Activated CD8-positive, alpha-beta memory T cell treated with anti-CD3 and anti-CD28 coated beads for 36 hours (primary cell): ENCODE data around the gene ATF7. TPM values are rescaled to one million over a fixed set of nuclear protein-coding genes. Genes with fewer than 3 reads are reported as not detected.

Experiments used
- CTCF ChIA-PET: fragments of 350-600 bp; sonication (Branson Sonifier 250); formaldehyde crosslinking; loops from one replicate; lab custom pipeline; 2021; ENCODE audit warnings: antibody characterized with exemption; lab: Charles Lee
- POLR2A ChIA-PET: fragments of 350-600 bp; sonication (Branson Sonifier 250); formaldehyde crosslinking; loops from one replicate; lab custom pipeline; 2021; ENCODE audit warnings: antibody characterized with exemption; lab: Charles Lee
- total RNA-seq, 2 experiments: library from RNA; stranded (reverse); gene quantifications; one replicate each; pipeline ENCODE4 v1.2.3, GENCODE V29; 2021

ATF7 gene
- total RNA-seq, 2 experiments from 2014 or later, result 23.3 to 23.6 TPM

DNA sequence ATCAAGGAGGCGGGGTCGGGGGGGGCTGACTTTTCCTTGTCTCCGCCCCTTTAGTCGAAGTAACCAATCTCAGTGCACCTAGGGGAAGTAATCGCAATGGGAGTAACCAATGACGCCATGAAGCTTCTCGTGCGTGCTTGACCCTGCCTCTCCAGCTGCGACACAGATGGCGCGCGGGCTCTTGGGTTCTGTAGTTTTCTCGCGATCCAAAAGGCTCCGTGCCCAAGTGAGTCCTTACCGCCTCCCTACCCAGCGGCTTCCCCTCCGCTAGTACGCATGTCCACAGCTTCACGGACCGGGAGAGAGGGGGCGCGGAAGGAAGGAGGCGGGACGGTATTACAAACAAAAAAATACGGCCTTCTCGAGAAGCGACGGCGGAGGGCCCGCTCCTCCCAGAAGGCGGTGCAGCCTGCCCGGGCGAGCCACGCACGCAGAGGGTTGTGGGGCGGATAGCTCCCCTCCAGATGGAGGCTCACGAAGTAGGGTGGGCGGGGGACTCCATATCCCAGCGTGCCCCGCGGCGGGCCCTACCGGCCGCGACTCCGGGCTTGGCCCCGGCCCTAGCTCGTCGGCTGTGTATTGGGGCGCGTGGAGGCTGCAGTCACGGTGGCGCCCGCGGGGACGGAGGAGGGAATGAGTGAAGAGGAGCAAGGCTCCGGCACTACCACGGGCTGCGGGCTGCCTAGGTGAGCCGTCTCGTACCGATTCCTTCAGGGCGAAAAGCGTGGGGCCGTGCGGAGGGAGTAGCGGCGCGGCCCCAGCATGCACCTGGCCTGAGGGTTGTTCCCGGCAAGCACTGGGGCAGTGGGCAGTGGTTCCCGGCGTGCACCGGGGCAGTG is 125.2 kb downstream of the ATF7 start, which contains the start of gene TARBP2:
Gene TARBP2, plus strand, starts transcription at position 508 of the 839 bp plus-strand sequence. Its CDS starts 126 bp downstream, at position 634.
- POLR2A ChIA-PET, result interaction anchor here (0.6 to 1.4 kb wide), 14 partner anchors 9 to 516 kb away, joined by 3 to 6 read pairs (median 4); partner anchors contain the start of genes AAAS and SPRYD3
- CTCF ChIA-PET, result interaction anchor here (0.6 to 2.4 kb wide), 12 partner anchors 8 to 459 kb away, joined by 3 to 12 read pairs (median 4); partner anchors contain the start of genes AAAS and ATP5MC2

DNA sequence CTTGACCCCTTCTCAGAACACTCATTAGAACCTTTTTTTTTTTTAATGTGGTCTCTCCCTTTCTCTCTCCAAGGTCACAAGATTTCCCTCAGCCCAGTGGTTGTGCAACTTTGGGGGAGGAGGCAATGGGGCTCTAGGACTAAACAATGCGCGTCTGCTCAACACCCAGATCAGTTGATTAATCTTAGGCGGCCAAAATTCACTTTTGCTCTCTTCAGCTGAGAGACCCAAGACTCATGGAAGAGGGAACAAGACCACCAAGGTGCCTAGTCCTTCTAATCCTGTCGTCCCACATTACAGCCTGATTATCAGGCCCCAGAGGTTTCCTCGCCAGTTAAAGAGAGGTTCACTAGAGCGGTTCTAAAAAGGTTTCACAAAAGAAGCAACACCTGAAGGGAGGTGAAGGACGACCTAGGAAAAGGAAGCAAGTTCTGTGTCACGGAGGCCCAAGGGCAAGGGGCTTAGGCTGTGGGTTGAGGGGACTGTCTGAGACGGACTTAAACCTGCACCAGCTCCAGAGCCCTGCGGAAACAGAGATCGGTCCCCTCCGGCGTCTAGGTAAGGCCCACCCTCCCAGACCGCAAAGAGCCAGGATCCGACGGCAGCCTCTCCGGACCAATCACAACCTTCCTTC is 125.9 kb downstream of the ATF7 start:
- CTCF ChIA-PET, result interaction anchor here (0.8 to 2.4 kb wide), 9 partner anchors 8 to 179 kb away, joined by 3 to 12 read pairs (median 4); partner anchors contain the start of genes AAAS and ATP5MC2

DNA sequence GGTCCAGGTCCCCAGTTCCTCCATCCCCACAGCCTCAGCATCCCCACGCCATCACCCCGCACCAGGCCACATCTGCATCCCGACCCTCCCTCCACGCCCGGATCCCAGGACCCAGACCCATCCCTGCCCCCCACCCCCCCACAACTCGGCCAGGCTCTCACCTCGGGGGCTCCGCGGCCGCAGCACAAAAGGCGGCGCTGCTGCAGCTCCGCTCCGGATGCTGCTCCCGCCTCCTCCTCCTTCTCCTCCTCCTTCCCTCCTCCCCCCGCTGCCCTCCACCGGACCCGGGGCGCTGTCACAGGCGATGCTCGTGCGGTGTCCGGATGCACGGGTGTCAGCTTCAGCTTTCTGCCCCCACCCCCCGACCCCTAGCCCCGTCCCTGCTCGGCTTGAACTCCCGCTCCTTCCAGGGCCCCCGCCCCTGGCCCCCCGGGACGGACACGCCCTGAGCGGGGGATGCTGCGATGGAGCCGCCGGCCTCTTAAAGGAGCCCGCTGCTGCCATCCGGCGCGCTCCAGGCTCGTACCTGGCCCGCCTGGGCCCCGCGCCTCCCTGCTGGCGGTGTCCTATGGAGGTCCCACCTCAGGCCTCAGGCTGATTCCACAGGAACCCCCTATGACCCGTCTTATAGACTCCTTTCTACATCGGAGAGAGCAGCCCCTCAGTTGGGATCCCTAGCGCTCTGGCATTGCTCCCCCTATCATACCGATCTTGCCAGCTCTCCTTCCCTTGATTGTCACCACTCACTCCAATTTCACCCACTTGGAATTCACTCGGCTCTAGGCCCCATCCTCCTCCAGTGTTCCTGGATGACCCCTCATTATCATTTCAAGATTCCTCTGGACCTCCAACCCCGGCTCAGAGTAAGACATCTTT is 126.7 kb downstream of the ATF7 start, which contains the start of gene MAP3K12:
Gene MAP3K12, minus strand, starts transcription at position 193 of the 876 bp plus-strand sequence. CDS start 12,067 bp downstream, outside the sequence.
- ChIA-PET CTCF (interaction anchor here (1.0 to 2.4 kb wide), 4 partner anchors 10 to 178 kb away, joined by 3 to 12 read pairs (median 4); partner anchors contain the start of gene AAAS), POLR2A (interaction anchor here (1.0 kb wide), 1 partner anchor 8 kb away, joined by 6 read pairs; no protein-coding TSS in a partner anchor)

More for the DNA sequence above, 125.9 kb downstream of the ATF7 start:
- POLR2A ChIA-PET, result interaction anchor here (0.7 to 1.4 kb wide), 13 partner anchors 9 to 517 kb away, joined by 3 to 6 read pairs (median 4); partner anchors contain the start of genes AAAS and SPRYD3

DNA sequence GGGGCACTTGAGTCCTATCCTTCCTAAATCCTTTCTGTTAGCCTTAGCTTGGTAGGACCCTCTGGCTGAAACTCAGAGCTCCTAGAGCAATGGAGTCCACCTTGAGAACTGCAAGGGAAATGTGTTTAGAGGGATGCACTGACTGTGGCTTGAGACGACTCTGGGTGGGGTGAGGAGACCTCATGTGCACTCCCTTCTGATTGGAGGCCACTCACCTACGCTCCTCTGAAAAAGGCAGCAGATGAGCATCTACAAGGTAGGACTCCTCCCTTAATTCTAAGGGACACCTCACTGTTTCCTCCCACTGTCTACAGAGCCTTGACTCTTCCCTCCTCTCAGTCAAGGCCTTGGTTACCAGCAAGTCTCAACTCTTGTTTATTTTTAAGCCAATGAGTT is 127.9 kb downstream of the ATF7 start:
- POLR2A ChIA-PET, result no interaction called here
- CTCF ChIA-PET, result interaction anchor here (0.6 to 1.4 kb wide), 4 partner anchors 49 to 273 kb away, joined by 3 to 4 read pairs (median 3); no protein-coding TSS in a partner anchor

DNA sequence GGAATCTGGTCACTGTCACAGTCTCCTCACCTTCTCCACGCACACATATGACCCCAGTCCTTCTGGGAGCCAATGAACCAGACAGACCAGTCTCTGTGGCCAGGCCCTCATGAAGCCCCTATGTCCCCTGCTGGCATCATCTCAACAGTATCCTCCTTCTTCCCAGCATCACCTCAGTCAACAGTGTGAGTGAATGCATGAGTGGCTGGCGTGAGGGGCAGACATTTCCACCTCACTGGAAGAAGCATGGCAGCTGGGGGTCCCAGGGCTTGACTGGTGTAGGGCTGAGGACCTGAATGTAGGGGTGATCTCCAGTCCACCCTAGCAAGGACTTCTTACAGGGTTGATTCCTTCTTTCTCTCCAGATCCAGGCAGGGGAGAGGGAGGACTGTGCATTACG is 128.7 kb downstream of the ATF7 start:
- ChIA-PET CTCF (no interaction called here), POLR2A (no interaction called here)

DNA sequence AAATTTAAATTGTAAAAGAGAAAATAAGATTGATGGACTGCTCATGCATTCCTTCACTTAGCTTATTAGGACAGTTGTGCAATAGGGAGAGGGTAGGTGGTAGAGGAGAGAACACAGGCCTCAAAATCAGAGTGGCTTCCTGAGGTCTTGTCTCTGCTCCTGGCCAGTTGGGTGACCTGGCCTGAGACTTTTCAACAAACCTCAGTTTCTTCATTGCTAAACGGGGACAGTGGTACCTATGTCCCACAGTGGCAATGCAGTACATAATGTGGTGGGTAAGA is 129.5 kb downstream of the ATF7 start:
- ChIA-PET POLR2A (no interaction called here), CTCF (no interaction called here)

DNA sequence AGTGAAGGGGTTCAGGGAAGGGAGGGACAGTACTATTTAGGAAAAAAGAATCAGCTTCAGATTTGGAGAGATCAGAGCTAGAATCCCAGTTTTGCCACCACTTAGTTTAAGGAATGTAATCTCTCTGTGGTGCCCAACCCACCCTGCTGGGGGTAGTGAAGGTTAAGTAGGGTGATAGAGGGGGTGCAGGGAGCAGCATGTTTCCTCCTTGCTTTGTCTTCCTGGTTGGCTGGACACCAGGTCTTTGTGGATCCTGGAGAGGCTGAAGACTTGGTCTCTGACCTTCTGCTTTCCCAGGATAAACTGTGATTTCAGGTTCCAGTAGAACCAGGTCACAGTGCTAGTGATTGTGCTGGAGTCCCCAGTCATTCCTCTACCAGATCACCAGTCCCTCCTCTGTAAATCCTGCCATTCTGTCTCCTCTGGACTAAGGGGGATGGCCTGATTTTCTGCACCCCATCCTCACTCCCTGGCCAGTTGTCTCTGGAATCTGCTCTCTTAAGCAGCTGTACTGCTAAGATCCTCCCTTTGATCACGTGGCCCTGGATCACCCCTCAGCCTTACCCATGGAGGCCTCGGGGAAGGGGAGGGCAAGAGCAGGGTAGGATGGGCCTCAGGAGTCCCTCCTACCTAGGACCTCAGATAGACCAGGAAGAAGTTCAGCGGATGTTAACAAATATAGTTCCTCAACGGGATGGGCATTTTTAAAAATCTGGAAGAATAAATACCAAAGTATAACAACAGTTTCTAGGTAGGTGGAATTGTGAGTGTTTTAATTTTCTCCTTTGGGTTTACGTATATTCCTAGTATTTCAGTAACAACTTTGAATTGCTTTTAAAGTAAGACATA is 130.1 kb downstream of the ATF7 start:
- POLR2A ChIA-PET, result no interaction called here
- CTCF ChIA-PET, result interaction anchor here (1.2 kb wide), 1 partner anchor 17 kb away, joined by 3 read pairs; no protein-coding TSS in a partner anchor

DNA sequence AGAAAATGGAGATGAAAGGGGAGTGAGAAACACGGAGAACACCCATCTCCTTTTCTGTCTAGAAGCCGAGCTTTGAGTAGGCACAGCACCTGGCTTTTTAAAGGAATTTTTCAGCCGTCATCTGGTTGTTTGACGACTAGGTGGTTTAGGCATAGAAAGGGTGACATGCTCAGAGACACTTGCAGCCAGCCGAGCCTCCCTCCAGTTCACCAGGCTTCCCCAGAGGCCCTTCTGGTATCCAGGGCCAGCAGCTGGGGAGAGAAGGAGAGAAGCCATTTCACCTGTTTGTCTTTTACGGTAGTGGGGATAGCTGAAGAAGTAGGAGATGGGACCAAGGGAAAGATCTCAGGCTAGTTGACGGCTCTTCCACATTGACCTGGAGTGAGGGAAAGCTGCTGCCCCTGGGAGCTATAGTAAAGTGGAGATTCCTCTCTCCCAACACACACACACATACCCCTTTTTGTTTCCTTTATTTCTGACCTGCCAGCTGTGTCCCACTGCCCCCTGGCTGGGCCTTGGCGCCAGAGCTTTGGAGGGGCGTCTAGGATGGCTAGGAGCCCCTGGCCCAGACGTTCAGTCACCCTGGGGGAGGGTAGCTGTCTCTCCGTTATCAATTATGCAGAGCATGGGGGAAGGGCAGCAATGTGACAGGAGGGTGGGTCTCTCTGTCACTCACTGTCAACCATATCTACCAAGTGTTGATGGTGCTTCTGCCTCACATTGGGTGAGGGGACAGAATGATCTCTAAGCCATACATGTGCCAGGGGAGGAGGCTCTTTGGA is 132.4 kb downstream of the ATF7 start:
- CTCF ChIA-PET, result interaction anchor here (0.7 to 1.3 kb wide), 5 partner anchors 15 to 172 kb away, joined by 3 to 6 read pairs (median 4); partner anchors contain the start of gene AAAS
- POLR2A ChIA-PET, result interaction anchor here (0.6 to 0.7 kb wide), 2 partner anchors 43 to 45 kb away, joined by 3 read pairs; no protein-coding TSS in a partner anchor

DNA sequence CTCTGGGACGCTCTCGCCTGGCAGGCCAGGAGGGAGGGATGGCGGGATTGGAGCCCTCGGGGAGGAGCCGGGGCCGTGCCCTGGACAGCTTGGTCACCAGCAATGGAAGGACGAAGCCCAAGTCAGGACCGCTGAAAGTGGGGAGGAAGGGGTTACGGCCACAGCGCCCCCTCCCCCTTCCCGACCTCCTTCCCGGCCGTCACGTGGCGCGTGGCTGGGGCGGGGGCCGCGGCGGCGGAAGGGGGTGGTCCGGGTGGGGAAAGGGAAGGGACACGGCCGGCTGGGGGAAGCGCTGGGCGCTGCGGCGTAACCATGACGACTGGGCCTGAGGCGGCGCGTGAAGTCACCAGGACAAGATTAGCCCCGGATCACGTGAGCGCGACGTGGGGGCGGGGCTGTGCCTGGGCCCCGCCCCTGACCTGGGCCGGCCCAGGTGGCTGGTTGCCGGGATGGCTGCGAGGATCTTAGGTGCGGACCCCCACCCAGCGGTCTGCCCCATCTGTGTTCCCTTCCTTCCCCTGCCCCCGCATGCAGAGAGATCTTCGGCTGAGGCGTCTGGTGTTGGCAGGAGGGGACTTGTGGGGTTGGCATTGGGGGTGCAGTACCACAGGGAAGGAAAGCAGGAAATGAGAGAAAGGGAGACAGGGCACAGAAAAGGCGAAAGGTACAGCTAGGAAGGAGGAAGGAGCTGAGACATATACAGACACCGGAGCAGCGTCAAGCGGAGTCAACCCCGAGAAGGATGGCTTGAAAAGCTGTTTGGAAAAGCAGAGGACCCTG is 133.2 kb downstream of the ATF7 start:
- CTCF ChIA-PET, result interaction anchor here (0.7 to 1.8 kb wide), 8 partner anchors 10 to 146 kb away, joined by 3 to 6 read pairs (median 4); no protein-coding TSS in a partner anchor
- POLR2A ChIA-PET, result interaction anchor here (0.6 kb wide), 1 partner anchor 42 kb away, joined by 3 read pairs; no protein-coding TSS in a partner anchor

DNA sequence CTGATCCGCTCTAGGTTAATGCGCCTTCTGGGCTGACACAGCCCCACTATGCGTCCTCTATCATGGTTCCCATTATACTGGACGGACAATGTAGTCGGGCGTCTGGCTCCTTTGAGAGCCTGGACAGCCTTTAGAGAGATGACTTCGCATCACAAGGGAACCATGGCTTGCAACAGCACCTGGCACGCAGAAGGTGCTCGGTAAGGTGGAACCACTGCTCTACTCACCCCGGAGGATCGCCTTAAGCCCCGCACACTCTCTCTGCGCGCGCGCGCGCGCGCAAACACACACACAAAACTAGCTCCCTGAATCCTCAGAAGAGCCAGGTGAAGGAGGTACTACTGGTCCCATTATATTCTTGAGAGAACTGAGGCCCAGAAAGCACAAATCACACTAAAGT is 134.0 kb downstream of the ATF7 start:
- ChIA-PET CTCF (interaction anchor here (0.7 to 3.0 kb wide), 7 partner anchors 9 to 17 kb away, joined by 3 to 11 read pairs (median 4); partner anchors contain the start of gene TARBP2), POLR2A (interaction anchor here (0.6 to 1.3 kb wide), 4 partner anchors 9 to 389 kb away, joined by 3 to 7 read pairs (median 4); partner anchors contain the start of gene SOAT2)

DNA sequence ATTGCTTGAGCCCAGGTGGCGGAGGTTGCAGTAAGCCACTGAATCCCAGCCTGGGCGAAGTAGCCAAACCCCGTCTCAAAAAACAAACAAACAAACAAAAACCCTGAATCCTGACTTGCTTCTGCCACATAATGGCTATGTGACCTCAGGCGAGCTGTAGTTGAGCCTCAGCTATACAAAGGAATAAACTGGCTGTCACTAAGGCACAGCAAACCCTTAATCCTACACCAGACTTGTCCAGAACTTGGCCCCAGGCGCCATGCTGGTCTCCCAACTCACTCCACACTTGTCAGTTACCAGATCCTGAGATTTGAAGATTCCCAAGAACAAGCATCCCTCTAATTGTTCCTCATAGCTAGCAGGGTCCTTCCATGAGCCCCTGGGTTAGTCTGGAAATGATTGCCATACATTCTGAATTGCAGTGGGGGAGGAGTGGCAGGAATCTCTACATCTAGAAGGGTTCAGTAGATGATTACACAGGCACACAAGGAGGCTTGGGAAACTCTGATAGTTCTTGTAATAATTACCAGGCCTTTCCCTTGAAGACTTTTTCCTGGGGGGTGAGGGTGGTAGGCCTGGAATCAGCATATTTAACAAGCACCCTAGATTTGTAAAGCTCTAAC is 136.8 kb downstream of the ATF7 start:
- ChIA-PET POLR2A (interaction anchor here (0.7 to 1.3 kb wide), 2 partner anchors 11 to 36 kb away, joined by 3 to 5 read pairs; no protein-coding TSS in a partner anchor), CTCF (interaction anchor here (1.1 to 3.0 kb wide), 3 partner anchors 11 to 19 kb away, joined by 5 to 11 read pairs (median 7); no protein-coding TSS in a partner anchor)

DNA sequence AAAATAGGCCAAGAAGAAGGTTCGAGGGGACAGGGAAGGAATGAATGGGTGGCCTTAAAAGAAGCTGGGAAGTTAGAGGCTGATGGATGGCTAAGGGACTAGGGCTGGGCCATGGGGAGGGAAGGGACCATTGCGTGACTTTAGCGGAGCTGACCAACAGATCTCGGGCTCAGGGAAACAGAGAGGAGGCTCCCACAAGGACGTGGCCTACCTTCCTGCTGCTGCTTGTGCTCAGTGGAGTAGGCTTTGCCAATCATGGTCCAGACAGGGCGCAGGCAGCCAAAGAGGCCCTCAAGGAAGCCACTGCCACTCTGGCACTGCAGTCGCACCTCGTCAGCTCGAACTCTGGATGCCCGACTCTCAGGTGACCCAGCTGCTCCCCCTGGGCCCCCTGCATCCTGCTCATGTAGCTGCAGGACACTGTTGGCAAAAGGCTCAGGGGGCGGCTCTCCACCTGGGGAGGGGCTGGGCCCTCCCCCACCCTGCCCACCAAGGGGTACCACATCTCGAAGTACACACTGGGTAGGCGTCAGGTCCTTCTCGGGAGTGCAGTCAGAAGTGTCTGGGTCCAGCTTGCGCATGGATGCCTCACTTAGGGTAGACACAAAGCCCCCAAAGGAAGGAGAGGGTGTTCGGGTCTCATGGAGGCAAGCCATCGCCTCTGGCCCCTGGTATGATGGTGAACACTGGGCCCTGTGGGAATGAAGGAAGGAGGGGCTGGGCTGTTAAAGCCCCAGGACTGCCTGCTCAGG is 139.3 kb downstream of the ATF7 start:
- ChIA-PET CTCF (interaction anchor here (0.6 to 0.9 kb wide), 2 partner anchors 15 to 61 kb away, joined by 3 read pairs; no protein-coding TSS in a partner anchor), POLR2A (no interaction called here)

DNA sequence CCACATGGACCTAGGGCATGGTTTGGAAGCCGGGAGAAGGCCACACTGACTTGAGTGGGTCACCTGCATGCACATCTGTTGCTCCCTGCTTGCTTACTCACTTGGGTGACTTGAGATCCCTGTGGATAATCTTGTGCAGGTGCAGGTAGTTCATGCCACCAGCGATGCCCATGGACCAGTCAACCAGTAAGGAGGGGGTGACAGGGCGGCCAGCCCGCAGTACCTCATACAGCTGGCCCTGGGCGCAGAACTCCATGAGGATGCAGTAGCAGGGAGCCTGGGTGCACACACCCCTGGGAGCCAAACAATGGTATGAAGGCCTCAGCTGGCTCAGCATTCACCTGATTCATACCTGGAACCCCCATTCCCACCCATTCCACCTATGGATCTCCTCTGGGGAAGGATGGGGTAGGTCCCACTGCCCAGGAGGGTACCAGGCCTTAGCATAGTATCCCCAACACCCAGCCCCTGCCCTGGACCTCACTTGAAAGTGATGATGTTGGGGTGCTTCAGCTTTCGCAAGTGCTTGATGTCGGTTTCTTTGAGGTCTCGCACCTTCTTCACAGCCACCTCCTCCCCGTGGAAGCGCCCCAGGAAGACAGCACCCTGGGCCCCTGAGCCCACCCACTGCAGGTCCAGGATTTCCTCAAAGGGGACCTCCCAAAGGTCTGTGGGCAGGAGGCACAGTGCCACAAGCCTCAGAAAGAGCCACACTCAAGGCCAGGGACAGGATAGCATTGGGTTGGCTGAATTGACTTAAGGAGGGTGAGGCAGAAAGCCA is 140.0 kb downstream of the ATF7 start:
- CTCF ChIA-PET, result interaction anchor here (0.6 to 0.9 kb wide), 2 partner anchors 14 to 60 kb away, joined by 3 read pairs; no protein-coding TSS in a partner anchor
- POLR2A ChIA-PET, result no interaction called here
